Uterus (tissue), 2 donors: ENCODE measurements around the gene KCNMA1.

Source experiments
- POLR2A ChIP-seq, 2 donors: fragments of 450-650 bp; IDR thresholded peaks; one replicate each; pipeline ENCODE4 v1.6.1; 2016; ENCODE audit warnings: antibody characterized with exemption in 2 of 2, mild to moderate bottlenecking in 1 of 2, moderate library complexity in 1 of 2
- TF ChIP-seq, protein P1 (sequence below), 4 experiments: fragments of 200-600 bp in 2 of 4; fragments of 450-650 bp in 2 of 4; sonication (generic) in 2 of 4; IDR thresholded peaks; one replicate each; pipeline ENCODE4 v1.5.1; 2016 to 2019; ENCODE audit warnings: antibody characterized with exemption in 4 of 4, mild to moderate bottlenecking in 2 of 4, moderate library complexity in 1 of 4

DNA sequence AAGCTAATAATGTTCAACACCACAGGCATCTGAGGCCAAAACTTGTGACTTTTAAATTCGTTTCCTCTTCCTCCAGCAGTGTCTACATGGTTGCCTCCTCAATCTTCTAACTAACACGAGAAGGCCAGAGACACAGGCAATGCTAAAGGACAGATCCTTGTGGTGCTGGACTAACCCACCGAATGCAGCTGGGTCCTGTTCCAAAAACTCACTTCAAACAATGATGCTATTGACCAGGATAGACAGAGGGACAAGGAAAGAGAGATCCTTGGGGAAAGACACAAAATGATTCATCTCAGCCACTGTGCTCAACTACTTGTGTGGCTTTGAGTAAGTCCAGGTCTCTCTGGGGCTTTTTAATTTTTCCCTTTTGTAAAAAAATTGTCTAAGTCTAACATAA is 107.6 kb downstream of the KCNMA1 start:
- TF ChIP-seq, protein P1, sequence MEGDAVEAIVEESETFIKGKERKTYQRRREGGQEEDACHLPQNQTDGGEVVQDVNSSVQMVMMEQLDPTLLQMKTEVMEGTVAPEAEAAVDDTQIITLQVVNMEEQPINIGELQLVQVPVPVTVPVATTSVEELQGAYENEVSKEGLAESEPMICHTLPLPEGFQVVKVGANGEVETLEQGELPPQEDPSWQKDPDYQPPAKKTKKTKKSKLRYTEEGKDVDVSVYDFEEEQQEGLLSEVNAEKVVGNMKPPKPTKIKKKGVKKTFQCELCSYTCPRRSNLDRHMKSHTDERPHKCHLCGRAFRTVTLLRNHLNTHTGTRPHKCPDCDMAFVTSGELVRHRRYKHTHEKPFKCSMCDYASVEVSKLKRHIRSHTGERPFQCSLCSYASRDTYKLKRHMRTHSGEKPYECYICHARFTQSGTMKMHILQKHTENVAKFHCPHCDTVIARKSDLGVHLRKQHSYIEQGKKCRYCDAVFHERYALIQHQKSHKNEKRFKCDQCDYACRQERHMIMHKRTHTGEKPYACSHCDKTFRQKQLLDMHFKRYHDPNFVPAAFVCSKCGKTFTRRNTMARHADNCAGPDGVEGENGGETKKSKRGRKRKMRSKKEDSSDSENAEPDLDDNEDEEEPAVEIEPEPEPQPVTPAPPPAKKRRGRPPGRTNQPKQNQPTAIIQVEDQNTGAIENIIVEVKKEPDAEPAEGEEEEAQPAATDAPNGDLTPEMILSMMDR (IDR thresholded peaks at IDR 0.05) = no peak
- no peak for TF ChIP-seq POLR2A (IDR thresholded peaks at IDR 0.05)
